Measurements from ENCODE around the gene CASKIN2.

The CASKIN2 gene

GRCh38 chr17:75549246-75550138 lies 34.2 kb upstream of the CASKIN2 start:
- DNase-seq (ENCODE audit: extremely low read depth in 1 of 2, low read depth in 1 of 2): no peak

GRCh38 chr17:75548813-75549212 lies 33.5 kb upstream of the CASKIN2 start:
- DNase-seq (ENCODE audit: extremely low read depth in 1 of 2, low read depth in 1 of 2): no peak

GRCh38 chr17:75547091-75547490 lies 31.8 kb upstream of the CASKIN2 start:
- DNase-seq (ENCODE audit: extremely low read depth in 1 of 2, low read depth in 1 of 2): no peak

- no peak for DNase-seq (ENCODE audit: extremely low read depth in 1 of 2, low read depth in 1 of 2)
Measured at GRCh38 chr17:75546181-75546580, 30.8 kb upstream of the CASKIN2 start.

GRCh38 chr17:75544250-75544649 lies 28.9 kb upstream of the CASKIN2 start:
- DNase-seq (ENCODE audit: extremely low read depth in 1 of 2, low read depth in 1 of 2): no peak

- no peak for DNase-seq (ENCODE audit: extremely low read depth in 1 of 2, low read depth in 1 of 2)
Measured at GRCh38 chr17:75542728-75543336, 27.5 kb upstream of the CASKIN2 start.

- DNase-seq (ENCODE audit: extremely low read depth in 1 of 2, low read depth in 1 of 2): no peak
Measured at GRCh38 chr17:75542229-75542628, 26.9 kb upstream of the CASKIN2 start.

- DNase-seq (ENCODE audit: extremely low read depth in 1 of 2, low read depth in 1 of 2): no peak
Measured at GRCh38 chr17:75540923-75541503, 25.7 kb upstream of the CASKIN2 start.

- no peak for DNase-seq (ENCODE audit: extremely low read depth in 1 of 2, low read depth in 1 of 2)
Measured at GRCh38 chr17:75539967-75540729, 24.8 kb upstream of the CASKIN2 start.

GRCh38 chr17:75536366-75536765 lies 21.0 kb upstream of the CASKIN2 start:
- no peak for DNase-seq (ENCODE audit: extremely low read depth in 1 of 2, low read depth in 1 of 2)

- DNase-seq (ENCODE audit: extremely low read depth in 1 of 2, low read depth in 1 of 2): no peak
Measured at GRCh38 chr17:75535871-75536270, 20.5 kb upstream of the CASKIN2 start.

- peak; percentile 42 to 65 for DNase-seq (ENCODE audit: extremely low read depth in 1 of 2, low read depth in 1 of 2)
Measured at GRCh38 chr17:75535119-75535537, 19.8 kb upstream of the CASKIN2 start.

- no peak for DNase-seq (ENCODE audit: extremely low read depth in 1 of 2, low read depth in 1 of 2)
Measured at GRCh38 chr17:75531721-75532072, 16.4 kb upstream of the CASKIN2 start.

- DNase-seq (ENCODE audit: extremely low read depth in 1 of 2, low read depth in 1 of 2): no peak
Measured at GRCh38 chr17:75530837-75531720, 15.7 kb upstream of the CASKIN2 start.

GRCh38 chr17:75526555-75527270 lies 11.4 kb upstream of the CASKIN2 start:
- DNase-seq (ENCODE audit: extremely low read depth in 1 of 2, low read depth in 1 of 2): no peak

- DNase-seq (ENCODE audit: extremely low read depth in 1 of 2, low read depth in 1 of 2): no peak
Measured at GRCh38 chr17:75525806-75526554, 10.6 kb upstream of the CASKIN2 start.

- DNase-seq (ENCODE audit: extremely low read depth in 1 of 2, low read depth in 1 of 2): peak; percentile 52 to 66
Measured at GRCh38 chr17:75524970-75525805, 9.9 kb upstream of the CASKIN2 start, which contains the start of gene LLGL2. Gene LLGL2 (plus strand): TSS chr17:75525697. CDS start chr17:75543427, 17,730 bp downstream.

All from stimulated activated CD8-positive, alpha-beta memory T cell treated with anti-CD3 and anti-CD28 coated beads, Interleukin-7, amount 100 ng/mL, for 48 hours (primary cell).